ENCODE data around the gene MAP1B.
A peak's percentile ranks its signal among the peaks of the same experiment; 100 is the strongest.

MAP1B gene

GRCh38 chr5:72107131-72107900, at the start of gene MAP1B:
Gene MAP1B (plus strand): TSS chr5:72107475. CDS start chr5:72107532, 57 bp downstream.
- peak within 1 kb of the TSS; percentile 64 for H3K4me3 ChIP-seq (ENCODE audit: low read depth, low read length)
- DNase-seq (ENCODE audit: low read depth): no peak
- TF ChIP-seq CTCF (IDR thresholded peaks at IDR 0.05; ENCODE audit: control insufficient read depth, extremely low read depth, insufficient read depth): no peak

- H3K4me3 ChIP-seq (ENCODE audit: low read depth, low read length): no peak overlapping the region
- TF ChIP-seq CTCF (IDR thresholded peaks at IDR 0.05; ENCODE audit: control insufficient read depth, extremely low read depth, insufficient read depth): no peak
- no peak for DNase-seq (ENCODE audit: low read depth)
Observed at GRCh38 chr5:72057816-72058215, 49.5 kb upstream of the MAP1B start.

- DNase-seq (ENCODE audit: low read depth): no peak
- H3K4me3 ChIP-seq (ENCODE audit: low read depth, low read length): no peak overlapping the region
- TF ChIP-seq CTCF (IDR thresholded peaks at IDR 0.05; ENCODE audit: control insufficient read depth, extremely low read depth, insufficient read depth): no peak
Observed at GRCh38 chr5:72063219-72063819, 44.0 kb upstream of the MAP1B start.

GRCh38 chr5:72064801-72065570, 42.3 kb upstream of the MAP1B start:
- H3K4me3 ChIP-seq (ENCODE audit: low read depth, low read length): no peak overlapping the region
- TF ChIP-seq CTCF (IDR thresholded peaks at IDR 0.05; ENCODE audit: control insufficient read depth, extremely low read depth, insufficient read depth): no peak
- DNase-seq (ENCODE audit: low read depth): no peak

GRCh38 chr5:72065751-72066255, 41.5 kb upstream of the MAP1B start:
- TF ChIP-seq CTCF (IDR thresholded peaks at IDR 0.05; ENCODE audit: control insufficient read depth, extremely low read depth, insufficient read depth): no peak
- H3K4me3 ChIP-seq (ENCODE audit: low read depth, low read length): no peak overlapping the region
- no peak for DNase-seq (ENCODE audit: low read depth)

- no peak overlapping the region for H3K4me3 ChIP-seq (ENCODE audit: low read depth, low read length)
- no peak for DNase-seq (ENCODE audit: low read depth)
- no peak for TF ChIP-seq CTCF (IDR thresholded peaks at IDR 0.05; ENCODE audit: control insufficient read depth, extremely low read depth, insufficient read depth)
Observed at GRCh38 chr5:72066705-72067107, 40.6 kb upstream of the MAP1B start.
